Germinal center (tissue), 1 donor: ENCODE results near the gene HMG20A.

Source experiments
- DNase-seq: peaks from one replicate; pipeline ENCODE4 v3.0.0; 2012; ENCODE audit warnings: mixed read lengths, low spot score

The HMG20A gene

DNA sequence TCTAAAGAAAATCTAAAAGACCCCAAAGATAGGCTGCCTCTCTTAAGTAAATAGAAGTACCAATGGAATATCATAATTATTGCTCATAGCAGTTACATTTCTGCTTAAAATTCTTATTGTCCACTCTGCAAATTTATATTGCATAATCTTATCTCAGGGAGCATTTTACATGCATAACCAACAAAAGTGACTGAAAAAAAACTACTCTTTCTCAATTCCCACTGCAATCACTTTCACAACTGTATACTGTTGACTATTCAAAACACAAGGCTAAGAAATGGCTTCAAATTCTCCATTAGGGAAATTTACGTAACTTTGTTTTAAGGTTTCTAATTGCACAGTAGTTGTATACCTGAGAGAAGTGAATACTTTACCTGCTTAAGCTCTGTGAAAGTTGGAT, 56.3 kb downstream of the HMG20A start:
- no peak for DNase-seq

DNA sequence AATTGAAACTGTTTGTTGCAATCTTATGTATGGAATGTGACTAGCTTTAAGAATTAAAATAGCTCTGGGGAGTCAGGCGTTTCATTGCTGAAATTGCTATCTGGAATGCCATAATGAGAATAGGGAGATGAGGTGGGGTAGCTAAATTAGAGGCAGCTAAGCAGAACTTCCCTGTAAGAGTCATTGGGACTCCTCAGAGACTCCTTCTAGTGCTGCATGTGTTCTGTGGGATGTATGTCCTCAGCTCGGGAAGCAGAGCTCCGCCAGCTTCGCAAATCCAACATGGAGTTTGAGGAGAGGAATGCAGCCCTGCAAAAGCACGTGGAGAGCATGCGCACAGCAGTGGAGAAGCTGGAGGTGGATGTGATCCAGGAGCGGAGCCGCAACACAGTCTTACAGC, 57.4 kb downstream of the HMG20A start:
- no peak for DNase-seq

DNA sequence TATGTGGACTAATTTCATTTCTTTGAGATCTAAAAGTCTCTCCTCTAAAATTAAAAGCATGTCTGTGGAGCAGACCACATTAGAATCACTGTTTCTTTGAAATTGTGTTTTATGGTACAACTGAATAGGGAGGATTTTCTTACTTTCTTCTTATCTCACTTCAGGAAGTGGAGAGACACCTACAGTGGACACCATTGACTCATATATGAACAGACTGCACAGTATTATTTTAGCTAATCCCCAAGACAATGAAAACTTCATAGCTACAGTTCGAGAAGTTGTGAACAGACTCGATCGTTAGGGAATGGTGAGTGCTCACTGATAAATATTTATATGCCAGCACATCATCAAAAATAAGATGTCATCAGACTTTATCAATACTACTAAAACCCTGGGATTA, 58.3 kb downstream of the HMG20A start:
- DNase-seq = no peak

DNA sequence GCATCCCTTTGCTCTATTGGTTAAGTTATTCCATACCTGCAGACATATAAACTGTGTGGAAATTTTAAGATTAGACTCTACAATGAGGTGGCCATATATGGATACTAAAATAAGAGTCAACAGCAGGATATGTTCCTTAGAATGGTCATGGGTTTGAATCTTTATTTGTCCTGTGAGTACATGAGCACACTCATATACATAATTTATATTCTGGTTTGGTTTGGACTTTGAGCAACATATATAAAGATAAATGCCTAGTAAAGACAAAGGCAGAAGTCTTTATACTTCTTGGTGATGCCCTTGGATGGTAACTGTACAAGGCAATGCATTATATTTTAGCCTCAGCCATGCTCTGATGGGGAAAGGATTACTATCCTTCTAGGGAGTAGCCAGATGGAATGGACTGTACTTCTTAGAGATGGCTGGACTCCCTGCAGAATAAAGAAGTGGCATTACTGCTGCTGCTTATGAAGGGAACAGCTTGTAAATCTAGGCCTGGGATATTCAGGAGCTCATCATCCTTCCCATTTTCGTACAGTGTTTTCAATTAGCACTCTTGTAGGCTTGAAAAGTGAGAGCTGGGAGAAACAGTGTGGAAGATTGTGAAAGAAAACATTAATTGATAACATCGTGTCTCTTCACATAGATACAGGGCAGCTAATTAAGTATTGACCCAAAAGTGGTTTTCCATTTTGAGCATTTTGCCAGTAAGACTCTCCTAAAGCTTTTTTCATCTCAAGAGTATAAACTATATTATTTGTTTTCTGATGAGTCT, 60.4 kb downstream of the HMG20A start:
- DNase-seq = no peak

DNA sequence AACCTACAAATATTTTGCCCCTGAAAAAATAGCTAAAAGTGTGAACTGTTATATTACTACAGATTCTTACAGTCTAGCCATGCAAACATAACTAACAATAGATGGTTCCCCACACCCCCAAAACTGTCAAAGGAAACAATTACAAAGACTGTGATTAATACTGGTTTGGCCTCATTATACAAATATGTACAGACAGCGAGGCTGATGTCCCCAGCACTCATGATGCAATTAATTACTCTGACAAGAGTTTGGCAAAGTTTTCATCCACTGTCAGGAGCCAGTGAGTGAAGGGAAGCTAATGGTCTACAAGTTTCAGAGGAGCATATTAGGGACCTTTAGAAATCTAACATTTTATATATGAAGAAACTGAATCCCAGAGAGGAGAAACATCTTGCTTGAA, 61.0 kb downstream of the HMG20A start:
- DNase-seq = no peak

DNA sequence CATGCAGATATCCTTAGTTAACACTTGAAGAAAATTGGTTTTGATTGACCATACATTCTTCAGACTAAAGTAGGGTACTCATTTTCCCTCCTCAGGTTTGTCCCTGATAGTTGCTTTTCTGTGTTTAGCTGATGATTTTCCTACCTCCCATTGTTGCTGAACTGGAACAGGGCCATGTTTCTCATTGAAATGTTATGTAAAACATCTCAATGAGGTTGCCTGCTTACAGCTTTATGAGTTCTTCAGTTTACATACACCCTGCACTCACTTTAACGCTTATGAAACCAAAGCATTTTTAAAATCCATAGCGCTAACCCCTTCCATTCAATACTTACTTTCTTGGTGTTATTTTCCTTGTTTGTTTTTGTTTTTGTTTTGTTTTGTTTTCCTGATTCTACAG, 61.9 kb downstream of the HMG20A start:
- DNase-seq = no peak

DNA sequence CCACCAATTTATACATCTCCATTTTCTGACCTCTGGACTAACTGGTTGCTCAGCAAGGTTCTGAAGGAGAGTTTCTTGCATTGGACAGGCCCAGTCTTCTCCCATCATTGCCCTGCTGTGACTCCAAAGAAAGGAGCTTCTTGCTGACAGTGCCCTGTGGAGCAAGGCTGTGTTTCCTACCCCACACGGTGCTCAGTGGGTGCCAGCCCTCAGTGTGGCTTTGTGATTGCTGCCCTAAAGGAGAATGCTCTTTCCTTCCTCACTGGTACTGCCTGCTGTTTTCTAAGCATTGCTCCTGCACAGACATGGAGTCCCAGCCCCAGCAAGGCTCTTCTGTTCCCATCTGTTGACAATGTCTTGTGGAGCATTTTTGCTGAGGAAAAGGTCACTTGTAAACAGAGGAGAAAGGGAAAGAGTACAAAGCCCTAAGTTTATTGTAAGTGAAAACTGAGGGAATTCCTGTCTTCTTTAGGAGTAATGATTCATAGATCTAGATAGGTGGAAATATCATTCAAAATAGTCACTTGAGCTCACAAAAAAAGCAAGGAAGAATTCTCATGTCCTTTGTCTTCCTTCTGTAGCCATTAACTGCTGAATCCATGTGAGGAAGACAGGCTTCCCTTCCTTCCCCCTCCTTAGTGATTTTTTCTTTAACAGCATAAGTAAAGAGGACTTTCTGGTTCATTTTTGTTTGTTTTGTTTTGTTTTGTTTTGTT, 62.9 kb downstream of the HMG20A start:
- DNase-seq = no peak

DNA sequence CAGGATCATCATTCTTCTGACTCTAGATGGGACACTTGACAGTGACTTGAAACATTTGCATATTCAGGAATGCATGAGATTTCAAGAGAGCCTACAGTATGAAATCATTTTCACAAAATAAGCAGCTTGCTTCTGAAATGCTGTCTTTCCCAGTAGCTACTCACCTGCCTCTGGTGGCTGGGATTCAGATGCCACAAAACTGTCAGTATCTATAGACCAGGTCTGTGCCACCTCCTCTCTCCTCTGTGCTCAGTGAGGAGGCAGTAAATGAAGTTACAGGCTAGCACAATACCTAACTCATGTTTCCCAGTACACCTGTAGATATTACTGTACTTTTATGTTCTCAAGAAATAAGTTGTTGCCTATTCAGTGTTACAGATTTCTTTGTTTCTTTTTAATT, 64.3 kb downstream of the HMG20A start:
- DNase-seq = no peak

DNA sequence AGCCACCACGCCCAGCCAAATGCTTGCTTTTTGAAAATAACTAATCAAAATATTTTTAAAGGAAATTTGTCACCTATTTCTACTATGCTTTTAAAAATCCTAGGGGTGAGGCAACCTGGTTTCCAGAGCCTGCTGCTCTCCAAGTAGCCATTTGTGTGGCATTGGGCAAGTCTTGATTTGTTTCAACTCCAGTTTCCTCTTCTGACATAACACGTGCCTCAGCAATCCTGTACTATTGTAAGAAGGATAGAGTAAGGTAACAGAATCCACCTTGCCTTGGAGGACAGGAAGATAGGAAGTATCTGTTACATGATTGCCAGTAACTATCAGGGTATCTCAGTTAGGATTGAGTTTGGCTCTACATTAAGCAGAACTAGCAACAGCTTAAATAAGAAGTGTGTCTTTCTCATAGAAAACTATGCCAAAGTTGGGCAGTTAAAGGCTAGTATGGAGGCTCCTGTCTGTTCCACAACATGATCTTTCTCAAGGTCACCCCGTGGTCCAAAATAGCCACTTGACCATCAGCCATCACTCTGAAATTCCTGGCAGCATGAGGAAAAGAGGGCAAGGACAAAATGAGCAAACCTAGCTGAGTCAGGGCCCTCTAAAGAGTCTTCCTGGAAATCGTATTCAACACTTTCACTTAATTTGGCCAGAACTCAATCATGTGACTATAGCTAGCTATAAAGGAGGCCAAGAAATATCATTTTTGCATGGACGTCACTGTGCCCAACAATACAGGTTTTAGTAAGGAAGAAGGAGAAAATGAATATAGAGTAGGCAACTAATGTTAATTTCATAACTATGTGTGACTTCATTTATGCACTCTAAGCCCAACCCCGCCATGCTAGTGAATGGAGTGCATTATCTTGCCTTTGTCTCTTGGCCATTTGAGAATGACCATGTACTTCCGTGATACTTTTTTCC, 66.1 kb downstream of the HMG20A start:
- DNase-seq = no peak

DNA sequence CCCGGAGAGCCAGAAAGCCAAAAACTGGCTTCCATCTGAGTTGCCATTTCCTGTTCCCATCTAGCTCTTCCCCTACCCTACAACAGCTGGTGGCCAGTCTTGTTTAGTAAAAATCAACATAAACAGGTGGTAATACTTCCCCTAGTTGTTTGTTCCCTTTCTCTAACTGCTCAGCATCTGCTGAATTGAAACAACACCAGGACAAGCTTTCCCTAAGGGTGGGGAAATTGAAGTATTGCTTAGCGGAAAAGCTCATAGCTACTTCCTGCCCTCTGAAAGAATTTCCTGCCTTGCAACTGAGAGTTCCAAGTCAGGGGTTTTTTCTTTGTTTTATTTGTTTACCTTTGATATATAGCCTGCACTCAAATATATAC, 66.8 kb downstream of the HMG20A start:
- DNase-seq = no peak

DNA sequence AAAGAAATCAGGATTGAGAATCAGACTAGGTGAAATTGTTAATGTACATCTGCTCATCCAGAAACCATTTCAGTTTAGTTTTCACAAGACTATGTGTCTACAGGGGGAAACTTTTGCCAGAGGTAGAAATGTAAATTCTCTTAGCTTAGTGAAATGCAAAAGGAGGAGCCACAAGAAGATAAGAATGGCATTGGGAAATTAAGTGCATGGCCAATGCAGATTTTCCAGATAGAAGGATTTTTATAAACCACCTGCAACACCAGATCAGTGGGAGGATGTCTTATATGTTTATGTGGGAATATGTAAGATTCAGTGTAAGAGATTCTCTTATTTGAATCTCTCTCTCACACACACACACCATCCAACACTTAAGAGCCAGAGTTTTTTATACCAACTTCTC, 67.2 kb downstream of the HMG20A start:
- no peak for DNase-seq

DNA sequence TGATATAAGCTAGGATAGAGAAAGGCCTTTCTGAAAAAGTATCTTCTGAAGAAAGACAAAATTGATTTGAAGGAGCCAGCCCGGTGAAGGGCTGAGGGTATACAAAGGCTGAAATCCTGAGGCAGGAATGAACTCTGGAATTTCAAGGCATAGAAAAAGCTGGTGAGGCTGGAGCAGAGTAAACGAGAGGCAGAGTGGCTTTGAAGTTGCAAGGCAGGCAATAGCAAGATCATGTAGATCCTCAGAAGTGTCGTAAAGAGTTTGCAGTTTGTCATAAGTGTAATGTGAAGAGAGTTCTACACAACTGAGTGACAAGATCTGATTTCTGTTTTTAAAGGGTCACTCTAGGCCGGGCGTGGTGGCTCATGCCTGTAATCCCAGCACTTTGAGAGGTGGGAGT, 69.0 kb downstream of the HMG20A start:
- DNase-seq = no peak

DNA sequence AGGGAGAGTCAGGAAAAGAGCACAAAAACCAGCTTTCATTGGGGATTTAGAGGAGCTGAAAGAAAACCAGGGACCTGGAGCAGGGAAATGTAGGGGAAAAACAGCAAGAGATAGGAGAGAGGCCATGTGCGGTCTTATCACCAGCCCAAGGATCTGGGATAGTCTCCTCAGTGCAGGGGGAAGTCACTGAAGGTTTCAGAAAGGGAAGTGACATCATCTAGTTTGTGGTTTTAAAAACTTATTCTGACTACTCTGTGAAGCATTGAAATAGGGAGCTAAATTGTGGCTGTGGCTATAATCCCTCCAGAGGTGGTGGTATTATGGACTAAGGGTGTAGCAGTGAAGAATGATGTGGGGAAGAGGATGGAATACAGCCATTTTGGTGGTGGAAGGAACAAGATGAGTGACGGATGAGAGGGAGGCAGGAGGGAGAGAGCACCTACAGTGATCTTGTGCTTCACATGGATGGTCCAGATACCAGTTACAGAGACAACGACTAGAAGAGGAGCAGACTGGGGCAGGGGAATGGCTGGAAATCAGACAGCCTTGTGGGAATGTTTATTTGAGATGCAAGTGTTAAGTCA, 72.7 kb downstream of the HMG20A start:
- DNase-seq = no peak

DNA sequence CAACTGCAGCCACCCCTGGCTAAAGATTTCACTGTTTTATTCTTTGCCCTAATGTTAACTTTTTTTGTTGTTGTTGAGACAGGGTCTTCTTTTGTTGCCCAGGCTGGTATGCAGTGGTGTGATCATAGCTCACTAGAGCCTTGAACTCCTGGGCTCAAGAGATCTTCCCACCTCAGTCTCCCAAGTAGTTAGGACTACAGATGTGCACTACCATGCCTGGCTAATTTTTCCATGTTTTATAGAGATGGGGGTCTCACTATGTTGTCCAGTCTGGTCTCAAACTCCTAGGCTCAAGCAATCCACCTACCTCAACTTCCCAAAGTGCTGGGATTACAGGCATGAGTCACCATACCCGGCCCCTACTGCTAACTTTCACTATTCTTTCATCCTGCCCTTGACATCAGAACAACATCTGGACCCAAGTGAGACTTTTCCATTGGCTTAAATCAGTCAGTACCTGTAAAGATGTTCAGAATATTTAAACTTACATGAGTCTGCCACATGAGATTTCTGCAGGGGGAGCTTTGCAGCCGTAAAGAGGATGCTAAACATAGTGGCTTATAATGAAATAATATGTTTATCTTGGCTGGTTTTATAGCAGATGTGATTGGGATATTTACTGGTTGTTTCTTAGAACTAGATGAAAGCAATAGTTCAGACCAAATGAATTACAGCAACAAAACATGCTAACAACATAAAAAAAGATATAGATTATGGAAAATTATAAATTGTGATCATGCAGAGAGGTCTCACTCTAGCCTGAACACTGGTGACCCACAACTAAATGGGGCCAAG, 73.6 kb downstream of the HMG20A start:
- DNase-seq = no peak

DNA sequence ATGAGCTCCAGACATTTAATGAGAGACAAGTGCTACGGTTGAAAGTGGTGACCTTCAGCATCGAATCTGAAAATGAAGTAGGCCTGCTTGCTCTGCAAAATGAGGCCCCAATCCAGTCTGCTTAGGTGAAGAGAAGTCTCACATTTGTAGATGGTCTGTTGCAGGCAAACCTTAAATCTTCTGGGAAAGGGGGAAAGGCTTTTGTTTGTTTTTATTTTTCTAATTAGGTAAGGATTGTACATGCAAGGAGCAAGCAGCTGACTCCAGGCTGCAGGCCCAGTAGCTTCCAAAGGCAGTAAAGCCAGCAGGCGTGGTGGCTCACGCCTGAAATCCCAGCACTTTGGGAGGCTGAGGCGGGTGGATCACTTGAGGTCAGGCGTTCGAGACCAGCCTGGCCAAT, 74.3 kb downstream of the HMG20A start:
- DNase-seq = no peak

DNA sequence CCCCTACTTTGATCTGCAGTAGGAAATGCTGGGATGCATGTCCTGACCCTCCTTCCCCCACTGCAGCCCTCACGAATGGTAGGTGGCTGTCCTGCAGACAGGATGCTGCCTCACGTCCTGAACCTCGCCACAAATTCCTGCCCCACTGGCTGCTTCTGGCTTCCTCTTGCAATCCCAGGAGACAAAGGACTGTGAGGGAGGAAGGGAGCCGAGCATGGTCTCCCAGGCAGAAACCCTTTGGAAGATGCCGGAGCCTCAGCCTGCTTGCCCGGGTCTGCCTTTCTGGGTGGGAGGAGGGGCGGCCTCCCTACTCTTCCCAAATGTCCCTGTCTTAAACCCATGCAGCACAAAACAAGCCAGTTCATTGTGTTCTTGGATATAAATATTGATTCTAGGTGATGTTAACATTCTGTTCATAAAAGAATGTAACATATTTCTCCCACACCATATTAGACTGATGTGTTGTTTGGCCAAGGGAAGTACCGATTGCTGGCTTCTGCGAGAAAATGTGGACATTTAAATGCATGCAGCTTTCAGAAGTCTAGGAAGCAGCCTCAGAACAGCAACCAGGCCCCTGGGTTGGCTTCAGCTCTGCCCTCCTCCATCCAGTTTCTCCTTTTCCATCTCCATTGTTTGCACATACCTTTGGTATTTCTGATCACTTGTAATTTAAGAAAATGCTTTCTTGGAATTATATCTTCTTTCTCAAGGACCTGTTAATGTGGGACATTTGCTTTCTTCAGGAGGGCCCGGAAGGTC, 75.3 kb downstream of the HMG20A start:
- DNase-seq = no peak

DNA sequence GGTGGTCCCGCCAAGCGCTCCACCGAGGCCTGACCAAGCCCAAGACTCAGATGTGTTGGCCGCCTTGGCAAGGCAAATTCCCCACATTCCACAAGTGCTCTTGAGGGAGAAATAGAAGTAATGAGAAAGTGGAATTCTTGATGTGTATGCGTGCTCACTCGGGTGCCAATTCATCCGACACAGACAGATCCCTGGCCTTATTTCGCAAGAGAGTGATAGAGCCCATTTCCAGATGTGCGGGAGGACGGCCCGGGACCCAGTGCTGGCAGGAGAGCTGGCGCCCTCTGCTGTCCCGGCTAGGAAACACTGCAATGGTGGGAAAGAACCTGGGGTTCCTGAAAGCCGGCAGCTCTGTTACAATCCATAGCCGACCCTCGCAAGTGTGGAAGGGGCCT, 76.0 kb downstream of the HMG20A start:
- peak; percentile 74 for DNase-seq

DNA sequence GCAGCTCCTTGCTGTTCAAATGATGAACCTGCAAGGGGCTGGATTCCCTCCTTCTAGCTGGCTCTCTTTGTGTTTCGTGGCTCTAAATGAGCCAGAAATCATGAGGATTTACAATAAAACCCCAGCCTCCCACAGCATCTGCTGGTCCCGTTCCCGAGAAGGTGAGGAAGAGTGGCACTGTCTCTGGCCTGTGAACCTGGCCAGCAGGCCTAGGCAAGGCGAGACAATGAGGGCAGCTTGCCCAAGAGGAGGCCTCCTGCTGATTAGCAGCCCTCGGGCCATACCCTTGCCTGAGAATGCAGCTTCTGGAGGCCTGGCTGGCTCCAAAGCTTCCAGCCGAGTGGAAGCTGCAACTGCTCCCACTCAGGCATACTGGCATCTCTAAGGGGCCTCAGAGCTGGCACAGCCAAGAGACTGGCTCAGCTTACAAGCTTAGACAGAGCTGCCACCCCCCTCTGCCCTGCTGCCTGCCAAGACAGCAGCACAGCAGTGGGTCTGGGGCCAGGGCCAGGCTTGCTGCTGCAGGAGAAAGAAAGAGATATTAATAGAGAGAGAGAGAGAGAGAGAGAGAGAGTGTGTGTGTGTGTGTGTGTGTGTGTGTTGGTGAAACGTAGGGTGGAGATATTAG, 76.5 kb downstream of the HMG20A start:
- no peak for DNase-seq

DNA sequence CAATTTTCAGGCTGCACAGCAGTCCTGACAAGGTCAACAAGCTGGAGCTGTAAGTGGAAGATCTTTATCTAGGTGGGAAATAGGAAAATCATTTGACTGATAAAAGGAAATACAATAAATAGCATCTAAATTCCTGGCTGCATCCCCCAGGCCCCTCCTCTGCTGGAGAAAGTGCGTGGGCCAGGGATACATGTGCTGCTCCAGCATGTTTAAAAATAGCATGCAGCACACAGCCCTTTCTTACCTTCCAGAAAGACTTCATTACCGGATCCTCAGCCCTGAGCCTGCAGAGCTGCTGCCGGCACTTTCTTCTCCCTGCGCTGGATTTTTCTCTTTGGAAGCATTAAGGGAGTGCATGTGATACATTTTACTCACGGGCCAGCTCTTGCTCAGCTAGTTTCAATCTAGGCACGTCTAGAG, 77.3 kb downstream of the HMG20A start:
- no peak for DNase-seq

DNA sequence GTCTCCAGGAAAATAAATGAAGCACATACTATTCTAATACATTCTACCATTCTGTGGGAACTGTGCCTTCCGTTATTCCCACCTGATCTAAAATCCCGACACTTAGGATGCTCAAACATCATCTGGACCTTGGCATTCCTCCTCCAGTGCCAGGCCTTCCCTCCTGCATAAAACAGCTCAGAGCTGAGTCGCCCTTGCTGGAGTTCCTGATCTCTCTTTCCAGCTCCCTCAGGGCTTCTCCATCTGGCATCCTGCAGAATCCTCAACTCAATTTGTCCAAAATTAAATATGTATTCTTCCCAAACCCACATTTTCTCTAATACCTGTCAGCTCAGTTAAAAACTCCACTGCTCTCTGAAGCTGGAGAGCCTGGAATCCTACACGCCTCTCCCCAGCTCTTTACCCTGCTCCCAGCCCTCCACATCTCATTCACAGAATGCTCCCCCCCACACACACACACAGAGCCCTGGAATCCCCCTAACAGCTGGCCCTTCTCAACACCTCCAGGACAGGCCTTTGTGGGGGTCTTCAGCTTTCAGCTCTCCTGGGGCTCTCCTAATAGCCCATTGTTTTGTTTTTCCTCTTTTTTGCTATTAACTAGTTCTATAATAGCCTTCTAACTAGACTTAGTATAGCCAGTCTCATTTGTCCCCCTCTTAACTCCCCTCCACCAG, 78.5 kb downstream of the HMG20A start:
- no peak for DNase-seq
